WTC11 (cell line): ENCODE measurements around the gene SLC16A10. TPM values are rescaled to one million over a fixed set of nuclear protein-coding genes. Genes with fewer than 3 reads are reported as not detected.

ENCODE experiments used
- ATAC-seq: fragments of 200-7000 bp; cut with Tn5 transposase; 2 replicates; pipeline ENCODE4 v1.10.0; 2021; ENCODE audit warnings: mild to moderate bottlenecking, moderate library complexity
- CTCF ChIA-PET: fragments of 300-600 bp; sonication (Branson Sonifier 250); formaldehyde crosslinking; loops from one replicate; lab custom pipeline; 2021; ENCODE audit warnings: antibody characterized with exemption; lab: Charles Lee
- POLR2A ChIA-PET: fragments of 350-600 bp; sonication (Branson Sonifier 250); formaldehyde crosslinking; loops from one replicate; lab custom pipeline; 2021; ENCODE audit warnings: antibody characterized with exemption; lab: Charles Lee
- DNase-seq: peaks from one replicate; pipeline ENCODE4 v3.0.0; 2021; ENCODE audit warnings: low spot score
- H3K27ac Mint-ChIP-seq: 2 replicates; pipeline ENCODE4 v1.8.0; 2021; ENCODE audit warnings: mixed read lengths
- H3K27me3 Mint-ChIP-seq: 2 replicates; pipeline ENCODE4 v1.8.0; 2021; ENCODE audit warnings: low read depth, mild to moderate bottlenecking, moderate library complexity, mixed read lengths
- H3K36me3 Mint-ChIP-seq: 2 replicates; pipeline ENCODE4 v1.8.0; 2021; ENCODE audit warnings: mixed read lengths
- H3K4me1 Mint-ChIP-seq: 2 replicates; pipeline ENCODE4 v1.8.0; 2022; ENCODE audit warnings: mixed read lengths
- H3K4me3 Mint-ChIP-seq: 2 replicates; pipeline ENCODE4 v1.8.0; 2021; ENCODE audit warnings: mild to moderate bottlenecking, moderate library complexity, mixed read lengths
- H3K9me3 Mint-ChIP-seq: 2 replicates; pipeline ENCODE4 v1.8.0; 2021; ENCODE audit warnings: mixed read lengths
- ARID4B ChIP-seq: sonication (generic); formaldehyde crosslinking; IDR thresholded peaks from 2 replicates; pipeline ENCODE4 v1.8.0; 2023; ENCODE audit warnings: missing genetic modification reagents, mild to moderate bottlenecking, borderline replicate concordance
- CBFB ChIP-seq: sonication (generic); formaldehyde crosslinking; IDR thresholded peaks from 2 replicates; pipeline ENCODE4 v1.8.1; 2022; ENCODE audit warnings: mild to moderate bottlenecking, low read depth, missing genetic modification reagents
- FOXJ3 ChIP-seq: sonication (generic); formaldehyde crosslinking; IDR thresholded peaks from 2 replicates; pipeline ENCODE4 v1.9.0; 2021; ENCODE audit warnings: missing genetic modification reagents, mild to moderate bottlenecking, borderline replicate concordance
- GTF2I ChIP-seq: fragments of 250-450 bp; sonication (Bioruptor Pico); conservative IDR thresholded peaks from 2 replicates; pipeline ENCODE4 v1.4.0; 2021; ENCODE audit warnings: mild to moderate bottlenecking
- IRF1 ChIP-seq: sonication (generic); formaldehyde crosslinking; IDR thresholded peaks from 2 replicates; pipeline ENCODE4 v1.8.0; 2023; ENCODE audit warnings: missing genetic modification reagents
- MXD4 ChIP-seq: fragments of 250-450 bp; sonication (Bioruptor Pico); IDR thresholded peaks from 2 replicates; pipeline ENCODE4 v1.8.0; 2021; ENCODE audit warnings: mild to moderate bottlenecking, moderate library complexity, borderline replicate concordance
- NR1H2 ChIP-seq: sonication (generic); formaldehyde crosslinking; IDR thresholded peaks from 2 replicates; pipeline ENCODE4 v1.9.0; 2021; ENCODE audit warnings: mild to moderate bottlenecking, moderate library complexity, missing genetic modification reagents
- PRRX2 ChIP-seq: fragments of 250-450 bp; sonication (Bioruptor Pico); IDR thresholded peaks from 2 replicates; pipeline ENCODE4 v1.8.0; 2021; ENCODE audit warnings: mild to moderate bottlenecking
- RELA ChIP-seq: sonication (generic); formaldehyde crosslinking; IDR thresholded peaks from 2 replicates; pipeline ENCODE4 v1.8.1; 2022; ENCODE audit warnings: missing genetic modification reagents, mild to moderate bottlenecking, borderline replicate concordance
- TEAD4 ChIP-seq: sonication (generic); formaldehyde crosslinking; IDR thresholded peaks from 2 replicates; pipeline ENCODE4 v1.8.0; 2022; ENCODE audit warnings: mild to moderate bottlenecking, missing genetic modification reagents
- ZNF121 ChIP-seq: sonication (generic); formaldehyde crosslinking; IDR thresholded peaks from 2 replicates; pipeline ENCODE4 v1.8.0; 2023; ENCODE audit warnings: missing genetic modification reagents
- ZNF317 ChIP-seq: sonication (generic); formaldehyde crosslinking; IDR thresholded peaks from 2 replicates; pipeline ENCODE4 v1.8.1; 2023; ENCODE audit warnings: low read depth, mild to moderate bottlenecking, moderate library complexity, missing genetic modification reagents, borderline replicate concordance
- ZNF512 ChIP-seq: sonication (generic); formaldehyde crosslinking; IDR thresholded peaks from 2 replicates; pipeline ENCODE4 v1.8.1; 2022; ENCODE audit warnings: missing genetic modification reagents, borderline replicate concordance
- ZNF532 ChIP-seq: fragments of 250-450 bp; sonication (Bioruptor Pico); IDR thresholded peaks from 2 replicates; pipeline ENCODE4 v1.9.0; 2021; ENCODE audit warnings: mild to moderate bottlenecking, borderline replicate concordance
- total RNA-seq: library from RNA; stranded (reverse); gene quantifications from 3 replicates; pipeline ENCODE4 v1.2.3, GENCODE V29; 2021
- TF ChIP-seq, protein P1 (sequence below): fragments of 250-450 bp; sonication (Bioruptor Pico); IDR thresholded peaks from 2 replicates; pipeline ENCODE4 v1.9.0; 2021; ENCODE audit warnings: moderate library complexity, mild to moderate bottlenecking, inconsistent platforms, borderline replicate concordance

Gene SLC16A10
- total RNA-seq, 1 experiment from 2014 or later = 18.4 TPM

- ATAC-seq = no peak
- CTCF ChIA-PET = no interaction called here
- Mint-ChIP-seq H3K4me3 (no peak overlapping the region), H3K27ac (no peak overlapping the region), H3K36me3 (peaks cover 13% of the 10 kb centered on the region), H3K27me3 (peaks cover 3% of the 10 kb centered on the region; the same call in 1 of the 2 replicates)
- POLR2A ChIA-PET = no interaction called here
- TF ChIP-seq, protein P1, sequence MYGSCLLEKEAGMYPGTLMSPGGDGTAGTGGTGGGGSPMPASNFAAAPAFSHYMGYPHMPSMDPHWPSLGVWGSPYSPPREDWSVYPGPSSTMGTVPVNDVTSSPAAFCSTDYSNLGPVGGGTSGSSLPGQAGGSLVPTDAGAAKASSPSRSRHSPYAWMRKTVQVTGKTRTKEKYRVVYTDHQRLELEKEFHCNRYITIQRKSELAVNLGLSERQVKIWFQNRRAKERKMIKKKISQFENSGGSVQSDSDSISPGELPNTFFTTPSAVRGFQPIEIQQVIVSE (CRISPR knock-in tag) = no peak
- TF ChIP-seq FOXJ3 (CRISPR knock-in tag) (no peak), IRF1 (CRISPR knock-in tag) (no peak), GTF2I (no peak), ZNF512 (no peak), NR1H2 (CRISPR knock-in tag) (no peak), RELA (CRISPR knock-in tag) (no peak), TEAD4 (CRISPR knock-in tag) (no peak), ARID4B (no peak), ZNF317 (CRISPR knock-in tag) (no peak), PRRX2 (CRISPR knock-in tag) (no peak), CBFB (CRISPR knock-in tag) (no peak), MXD4 (CRISPR knock-in tag) (no peak), ZNF121 (CRISPR knock-in tag) (no peak), ZNF532 (no peak)
- TF ChIP-seq, all 79 proteins: peak for 0
- peaks cover 25% of the 10 kb centered on the region for H3K9me3 Mint-ChIP-seq
- no peak for DNase-seq
- peaks cover 9% of the 10 kb centered on the region; the same call in 1 of the 2 replicates for H3K4me1 Mint-ChIP-seq
Measured at GRCh38 chr6:111195656-111196055, 108.4 kb downstream of the SLC16A10 start.
